IPS-18c (cell line): ENCODE data around the gene WDR46.
A peak's percentile ranks its signal among the peaks of the same experiment; 100 is the strongest.
"Not testable (repeated sequence)": the region's sequence is repeated elsewhere in the genome, so short reads cannot be mapped to it uniquely, and the experiment has no call there.

Source experiments
- H3K4me3 ChIP-seq: 2 replicates; pipeline ENCODE4 v1.7.0; 2013; ENCODE audit warnings: low read depth, mild to moderate bottlenecking, low read length, moderate library complexity; ENCODE audit not compliant: insufficient read depth
- H3K9me3 ChIP-seq: one replicate; pipeline ENCODE4 v1.6.1; 2013; ENCODE audit warnings: mild to moderate bottlenecking, low read length, moderate library complexity; ENCODE audit not compliant: control insufficient read depth, insufficient read depth

Gene WDR46

GRCh38 chr6:33296797-33297405 is 7.9 kb upstream of the WDR46 start:
- Histone ChIP-seq H3K9me3 (no peaks in the 10 kb centered on the region), H3K4me3 (peak overlapping the region; percentile 63)

GRCh38 chr6:33295621-33296369 is 6.8 kb upstream of the WDR46 start:
- H3K9me3 ChIP-seq = no peaks in the 10 kb centered on the region
- H3K4me3 ChIP-seq = no peak overlapping the region

- Histone ChIP-seq H3K9me3 (no peaks in the 10 kb centered on the region), H3K4me3 (no peak overlapping the region)
Measured at GRCh38 chr6:33294086-33294823, 5.2 kb upstream of the WDR46 start.

DNA sequence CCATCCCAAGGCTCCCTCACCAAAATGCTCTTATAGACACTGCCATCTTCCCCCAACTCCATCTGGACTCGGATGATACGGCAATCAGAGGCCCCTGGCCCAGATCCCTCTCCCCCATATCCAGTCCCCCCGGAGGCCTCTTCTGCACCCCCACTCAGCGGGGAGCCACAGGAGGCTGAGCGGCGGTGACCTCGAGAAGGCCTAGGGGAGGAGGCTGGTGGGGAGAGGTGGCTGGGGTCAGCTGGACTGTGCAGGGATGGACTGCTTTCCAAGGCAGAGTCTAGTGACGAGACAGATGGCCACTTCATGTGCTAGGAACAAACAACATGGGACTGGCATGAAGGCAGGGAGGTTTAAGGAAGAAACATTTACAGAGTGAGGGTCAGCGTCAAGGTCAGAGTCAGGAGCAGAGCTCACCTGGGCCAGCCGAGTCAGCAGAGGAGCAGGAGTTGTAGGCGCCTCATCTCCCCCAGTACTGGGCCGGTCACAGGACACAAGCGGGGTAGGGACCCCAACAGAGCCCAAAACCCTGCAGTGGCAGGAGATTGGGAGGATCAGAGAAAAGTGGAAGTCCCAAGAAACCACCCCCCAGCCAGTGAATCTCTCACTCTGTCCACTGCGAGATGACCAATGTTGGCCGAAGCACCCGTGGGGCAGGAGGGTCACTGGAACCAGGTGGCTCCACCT is 4.1 kb upstream of the WDR46 start:
- Histone ChIP-seq H3K9me3 (no peaks in the 10 kb centered on the region), H3K4me3 (no peak overlapping the region)

- Histone ChIP-seq H3K9me3 (no peaks in the 10 kb centered on the region), H3K4me3 (peak overlapping the region; percentile 82)
Measured at GRCh38 chr6:33290459-33290858, 1.4 kb upstream of the WDR46 start.

DNA sequence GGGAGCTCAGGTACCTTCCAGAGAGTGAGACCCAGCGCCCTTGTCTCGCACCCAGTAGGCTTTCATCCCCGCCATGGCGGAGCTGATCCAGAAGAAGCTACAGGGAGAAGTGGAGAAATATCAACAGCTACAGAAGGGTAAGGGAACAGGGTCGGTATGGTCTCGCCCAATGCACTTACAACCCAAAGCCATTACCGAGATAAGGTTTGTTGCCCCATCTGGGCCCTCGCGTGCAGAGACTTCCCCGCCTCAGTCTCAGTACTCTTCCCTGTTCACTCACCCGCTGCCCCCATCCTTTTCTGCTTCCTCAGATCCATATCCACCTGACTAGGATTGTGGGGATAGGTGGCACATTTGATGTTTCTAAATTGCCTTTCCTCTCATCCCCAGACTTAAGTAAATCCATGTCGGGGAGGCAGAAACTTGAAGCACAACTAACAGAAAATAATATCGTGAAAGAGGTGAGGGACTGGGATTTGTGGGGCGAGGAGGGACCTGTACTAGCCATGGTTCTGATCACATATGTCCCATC is 811 bp upstream of the WDR46 start:
- Histone ChIP-seq H3K4me3 (peak overlapping the region; percentile 82), H3K9me3 (no peaks in the 10 kb centered on the region)

DNA sequence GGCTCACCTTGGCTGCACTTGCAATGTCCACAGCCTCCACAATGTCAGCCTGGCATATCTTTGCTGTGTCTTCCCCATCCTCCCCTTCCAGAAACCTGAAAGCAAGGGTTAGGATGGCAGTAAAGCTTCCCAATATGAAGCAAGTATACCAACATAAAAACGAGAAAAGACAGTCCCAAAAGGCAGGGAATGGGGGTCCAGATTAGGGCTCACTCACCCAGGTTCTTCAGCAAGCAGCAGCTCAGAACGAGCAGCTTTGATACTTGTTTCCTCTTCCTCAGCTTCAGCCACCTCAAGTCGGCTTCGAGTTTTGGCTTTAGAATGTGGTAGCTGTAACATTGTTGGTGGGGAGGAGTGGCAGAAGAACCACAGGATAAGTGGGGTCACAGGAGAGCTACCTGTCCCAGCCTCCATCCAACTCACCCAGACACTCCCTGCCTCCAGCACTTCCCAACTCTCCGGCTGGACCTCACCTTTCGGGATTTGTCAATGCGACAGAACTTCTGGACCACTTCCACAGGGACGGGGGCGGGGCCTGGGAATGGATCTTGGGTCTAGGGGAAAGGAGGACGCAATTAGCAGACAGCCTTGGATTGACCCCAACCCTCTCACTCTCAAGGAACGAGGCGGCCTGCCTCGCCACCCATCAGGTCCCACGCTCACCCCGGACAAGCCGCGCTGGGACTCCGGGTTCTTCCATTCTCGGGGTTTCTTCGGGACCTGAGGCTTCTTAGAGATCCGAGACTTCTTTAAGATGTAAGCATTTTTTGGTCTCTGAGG is 708 bp downstream of the WDR46 start:
- no peaks in the 10 kb centered on the region for H3K9me3 ChIP-seq
- peak overlapping the region; percentile 82 for H3K4me3 ChIP-seq

- Histone ChIP-seq H3K9me3 (no peaks in the 10 kb centered on the region), H3K4me3 (no peak overlapping the region)
Measured at GRCh38 chr6:33286946-33287914, 1.8 kb downstream of the WDR46 start.

DNA sequence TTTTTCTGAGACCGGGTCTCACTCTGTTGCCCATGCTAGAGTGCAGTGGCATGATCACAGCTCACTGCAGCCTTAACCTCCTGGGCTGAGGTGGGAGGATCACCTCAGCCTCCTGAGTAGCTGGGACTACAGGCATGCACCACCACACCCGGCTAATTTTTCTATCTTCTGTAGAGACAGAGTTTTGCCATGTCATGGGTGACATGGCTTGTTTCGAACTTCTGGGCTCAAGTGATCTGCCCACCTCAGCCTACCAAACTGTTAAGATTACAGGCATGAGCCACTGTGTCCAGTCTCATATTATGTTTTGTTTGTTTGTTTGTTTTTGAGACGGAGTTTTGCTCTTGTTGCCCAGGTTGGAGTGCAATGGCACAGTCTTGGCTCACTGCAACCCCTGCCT is 3.8 kb downstream of the WDR46 start:
- not testable (repeated sequence) for H3K9me3 ChIP-seq, H3K4me3 ChIP-seq

DNA sequence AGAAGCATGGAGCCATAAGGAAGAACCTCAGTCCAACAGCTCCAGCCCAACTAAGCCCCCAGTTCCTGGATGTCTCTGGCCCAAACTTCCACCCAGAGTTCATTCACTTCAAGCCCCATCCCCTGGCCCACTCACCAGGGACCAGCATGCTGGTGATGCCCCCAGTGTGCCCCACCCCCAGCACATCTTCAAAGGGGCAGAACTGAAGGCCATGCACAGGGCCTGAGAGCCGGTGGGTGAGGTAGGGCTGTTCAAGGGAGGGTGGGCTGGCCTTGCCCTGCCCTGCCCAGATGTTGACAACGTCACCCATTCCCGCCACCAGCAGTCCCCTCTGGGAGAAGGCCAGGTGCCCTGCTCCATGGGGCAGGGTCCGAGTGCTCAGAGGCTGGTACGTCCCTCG is 8.5 kb downstream of the WDR46 start:
- Histone ChIP-seq H3K9me3 (no peaks in the 10 kb centered on the region), H3K4me3 (no peak overlapping the region)

GRCh38 chr6:33279971-33280511 is 9.0 kb downstream of the WDR46 start:
- Histone ChIP-seq H3K4me3 (no peak overlapping the region), H3K9me3 (no peaks in the 10 kb centered on the region)

DNA sequence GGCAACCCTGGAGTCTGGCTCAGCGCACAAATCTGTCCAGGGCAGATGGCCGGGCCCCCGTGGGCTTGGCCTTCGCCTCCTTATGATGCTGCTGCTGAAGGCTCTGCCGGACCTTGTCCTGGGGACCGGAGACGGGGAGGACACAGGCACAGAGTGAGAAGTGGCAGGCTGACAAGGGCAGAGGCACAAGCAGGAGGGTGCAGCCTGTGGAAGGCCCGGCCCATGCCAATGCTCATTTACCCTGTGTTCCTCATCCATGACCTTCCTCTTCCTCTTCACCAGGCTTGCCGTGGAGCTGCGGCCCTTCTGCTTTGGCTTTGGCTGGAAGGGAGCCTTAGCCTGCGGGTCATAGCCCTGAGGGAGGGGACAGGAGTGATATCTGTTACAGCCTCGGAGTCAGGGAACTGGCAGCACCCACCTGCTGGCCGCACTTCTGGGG is 9.8 kb downstream of the WDR46 start:
- no peaks in the 10 kb centered on the region for H3K9me3 ChIP-seq

GRCh38 chr6:33278810-33279209 is 10.2 kb downstream of the WDR46 start:
- no peaks in the 10 kb centered on the region for H3K9me3 ChIP-seq
- no peak overlapping the region for H3K4me3 ChIP-seq

More for the DNA sequence above, 9.8 kb downstream of the WDR46 start:
- no peak overlapping the region for H3K4me3 ChIP-seq

GRCh38 chr6:33278392-33278741 is 10.7 kb downstream of the WDR46 start:
- no peaks in the 10 kb centered on the region for H3K9me3 ChIP-seq
- H3K4me3 ChIP-seq = no peak overlapping the region; the same call in 1 of the 2 replicates

- H3K4me3 ChIP-seq = peak overlapping the region; percentile 61
- H3K9me3 ChIP-seq = no peaks in the 10 kb centered on the region
Measured at GRCh38 chr6:33277663-33278391, 11.2 kb downstream of the WDR46 start.
